ENCODE data around the gene ITPKB. TPM values are rescaled to one million over a fixed set of nuclear protein-coding genes. Genes with fewer than 3 reads are reported as not detected.
"Not testable (repeated sequence)": the region's sequence is repeated elsewhere in the genome, so short reads cannot be mapped to it uniquely, and the experiment has no call there.

ITPKB gene
- total RNA-seq, 2 experiments from 2014 or later = 43.6 to 44.4 TPM

DNA sequence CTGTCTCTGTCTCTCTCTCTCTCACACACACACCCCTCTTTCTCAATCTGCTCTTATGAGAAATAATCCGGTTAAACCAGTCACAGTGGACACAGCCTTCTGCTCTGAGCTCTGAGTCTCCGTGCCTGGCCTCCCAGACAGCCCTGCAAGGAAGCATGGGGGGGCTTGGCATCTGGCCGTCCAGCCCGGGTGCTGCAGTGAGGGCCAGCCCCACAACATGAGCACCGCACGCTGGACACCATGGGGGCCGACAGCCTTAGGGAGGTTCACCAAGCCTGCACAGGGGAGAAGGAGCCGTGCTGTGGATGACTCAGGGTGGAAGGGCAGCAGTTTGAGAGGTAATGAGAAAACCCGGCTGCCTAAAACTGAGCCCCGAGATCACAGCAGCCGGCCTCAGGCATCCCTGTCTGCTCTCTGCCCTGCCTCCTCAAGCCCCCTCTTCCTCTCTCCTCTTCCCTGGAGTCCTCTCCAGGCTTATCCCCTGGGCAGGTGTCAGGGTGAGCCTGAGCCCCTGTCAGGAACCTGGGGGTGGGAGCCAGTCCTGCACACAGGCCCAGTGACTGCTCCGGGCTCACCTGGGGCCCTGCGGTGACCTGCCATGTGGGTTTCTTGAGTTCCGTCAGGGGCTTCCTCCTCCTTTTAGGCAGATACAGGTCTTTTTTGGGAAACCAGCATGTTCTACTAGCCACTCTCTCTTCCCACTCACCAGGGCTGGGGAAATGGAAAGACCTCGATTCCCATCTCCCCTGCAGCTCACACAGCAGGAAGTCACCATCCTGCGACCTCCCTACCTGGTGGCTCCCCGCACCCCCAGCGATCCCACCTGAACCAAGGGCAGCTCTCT, 92.8 kb downstream of the ITPKB start:
- Mint-ChIP-seq H3K9me3 (no peaks in the 10 kb centered on the region), H3K4me1 (peaks cover 45% of the 10 kb centered on the region), H3K27me3 (no peaks in the 10 kb centered on the region), H3K27ac (no peak overlapping the region), H3K4me3 (no peak overlapping the region), H3K36me3 (ENCODE audit: low read depth) (peaks cover 42% of the 10 kb centered on the region)
- no peak for DNase-seq
- CTCF ChIA-PET = no interaction called here
- POLR2A ChIA-PET = no interaction called here

DNA sequence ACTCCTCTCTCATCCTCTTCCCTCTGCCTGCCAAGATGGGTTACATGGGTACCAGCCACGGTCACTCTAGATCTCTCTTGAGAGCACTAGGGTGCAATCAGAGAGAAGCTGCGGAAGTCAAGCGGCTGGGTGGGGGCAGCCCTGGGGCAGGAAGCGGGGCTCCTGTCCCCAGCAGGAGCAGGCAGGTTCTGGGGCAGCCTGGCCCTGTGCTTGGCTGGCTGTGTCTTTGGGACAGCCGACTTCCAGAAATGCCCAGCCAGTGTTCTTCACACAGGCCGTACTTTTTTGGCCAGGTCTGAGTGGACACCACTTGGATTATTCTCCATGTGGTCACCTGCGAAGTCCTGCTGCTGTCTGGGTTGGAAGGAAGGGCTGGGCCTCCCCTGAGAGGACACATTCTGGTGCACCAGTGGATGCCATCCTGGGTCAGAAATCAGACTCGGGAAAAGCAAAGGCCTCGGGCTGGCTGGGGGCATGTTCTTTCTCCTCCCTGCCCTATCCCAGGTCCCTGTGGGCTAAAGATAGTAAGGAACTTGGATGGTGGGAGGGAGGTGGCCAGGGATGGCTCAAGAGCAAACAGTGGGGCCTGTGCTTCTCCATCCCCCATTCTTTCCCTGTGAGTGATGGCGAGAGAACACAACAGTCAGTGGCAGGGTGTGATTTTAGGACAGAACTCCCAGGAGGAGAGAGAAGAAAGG, 93.7 kb downstream of the ITPKB start:
- POLR2A ChIA-PET = interaction anchor here (0.7 kb wide), 1 partner anchor 10 kb away, joined by 3 read pairs; no protein-coding TSS in a partner anchor
- Mint-ChIP-seq H3K36me3 (ENCODE audit: low read depth) (peaks cover 43% of the 10 kb centered on the region), H3K4me3 (no peak overlapping the region), H3K9me3 (no peaks in the 10 kb centered on the region), H3K4me1 (peaks cover 45% of the 10 kb centered on the region), H3K27me3 (no peaks in the 10 kb centered on the region), H3K27ac (peak overlapping the region; percentile 52)
- no peak for DNase-seq
- CTCF ChIA-PET = no interaction called here

- H3K4me1 Mint-ChIP-seq = peaks cover 44% of the 10 kb centered on the region
- POLR2A ChIA-PET = interaction anchor here (0.7 to 2.3 kb wide), 4 partner anchors 9 to 39 kb away, joined by 3 to 11 read pairs (median 4); no protein-coding TSS in a partner anchor
- H3K4me3 Mint-ChIP-seq = no peak overlapping the region
Measured at GRCh38 chr1:226644541-226645176, 94.4 kb downstream of the ITPKB start.

DNA sequence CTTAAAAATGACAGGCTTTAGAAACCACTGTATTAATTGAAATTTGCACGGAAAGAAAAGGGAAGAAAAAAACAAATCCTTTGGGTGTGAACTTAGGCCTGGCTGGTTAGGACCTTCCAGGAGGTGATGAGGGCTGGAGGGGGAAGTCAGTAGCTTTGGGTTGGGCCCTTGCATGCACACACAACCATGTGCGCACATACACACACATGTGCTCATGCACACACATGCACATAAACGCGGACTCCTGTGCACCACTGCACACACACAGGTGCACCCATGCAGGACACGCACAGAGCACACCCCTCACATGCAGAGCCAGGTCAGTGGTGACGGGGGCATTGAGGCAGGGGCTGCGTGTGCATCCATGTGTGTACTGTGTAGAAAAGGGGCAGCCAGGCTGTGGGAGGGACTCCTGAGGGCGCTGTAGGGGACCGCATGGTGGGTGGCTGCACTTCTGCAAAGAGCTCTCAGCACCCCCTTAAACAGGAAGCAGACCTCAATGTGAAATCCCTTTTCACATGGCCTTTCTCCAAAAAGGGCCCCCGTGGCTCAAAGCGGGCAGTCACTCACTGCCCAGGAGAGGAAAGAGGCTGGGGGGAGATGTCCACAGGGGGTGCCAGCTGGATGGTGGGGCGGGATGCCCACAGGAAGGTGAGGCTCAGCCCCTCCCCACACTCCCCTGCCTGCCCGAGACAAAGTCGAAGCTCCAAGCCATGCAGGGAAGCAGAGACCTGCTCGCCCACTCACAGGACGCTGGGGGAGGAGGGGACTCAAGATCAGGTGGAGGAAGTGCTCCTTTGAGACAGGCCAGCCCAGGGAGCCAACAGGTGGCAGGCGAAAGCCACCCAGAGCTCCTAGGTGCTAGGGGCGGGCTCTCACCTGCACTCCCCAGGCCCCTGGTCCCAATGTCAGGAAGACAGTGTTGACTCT, 95.2 kb downstream of the ITPKB start:
- H3K4me1 Mint-ChIP-seq = peaks cover 39% of the 10 kb centered on the region
- no peak overlapping the region for H3K4me3 Mint-ChIP-seq
- H3K36me3 Mint-ChIP-seq (ENCODE audit: low read depth) = peaks cover 50% of the 10 kb centered on the region
- peak overlapping the region; percentile 78 for H3K27ac Mint-ChIP-seq
- no peaks in the 10 kb centered on the region for H3K27me3 Mint-ChIP-seq
- CTCF ChIA-PET = interaction anchor here (0.9 to 3.3 kb wide), 6 partner anchors 9 to 183 kb away, joined by 3 to 8 read pairs (median 6); no protein-coding TSS in a partner anchor
- H3K9me3 Mint-ChIP-seq = no peaks in the 10 kb centered on the region
- no peak for DNase-seq
- POLR2A ChIA-PET = interaction anchor here (1.0 to 2.8 kb wide), 5 partner anchors 10 to 95 kb away, joined by 3 to 12 read pairs (median 4); partner anchors contain the start of gene ITPKB

More at GRCh38 chr1:226644541-226645176, 94.4 kb downstream of the ITPKB start:
- H3K36me3 Mint-ChIP-seq (ENCODE audit: low read depth) = peaks cover 48% of the 10 kb centered on the region
- no peak for DNase-seq
- no peaks in the 10 kb centered on the region for H3K27me3 Mint-ChIP-seq
- H3K27ac Mint-ChIP-seq = peak overlapping the region; percentile 78
- CTCF ChIA-PET = interaction anchor here (0.9 to 3.3 kb wide), 5 partner anchors 9 to 182 kb away, joined by 3 to 8 read pairs (median 6); no protein-coding TSS in a partner anchor
- H3K9me3 Mint-ChIP-seq = no peaks in the 10 kb centered on the region

GRCh38 chr1:226643177-226643576, 95.9 kb downstream of the ITPKB start:
- Mint-ChIP-seq H3K9me3 (no peaks in the 10 kb centered on the region), H3K27ac (peak overlapping the region; percentile 78), H3K4me3 (no peak overlapping the region), H3K36me3 (ENCODE audit: low read depth) (peaks cover 49% of the 10 kb centered on the region), H3K4me1 (peaks cover 38% of the 10 kb centered on the region), H3K27me3 (no peaks in the 10 kb centered on the region)
- POLR2A ChIA-PET = interaction anchor here (1.0 to 2.8 kb wide), 5 partner anchors 10 to 96 kb away, joined by 3 to 12 read pairs (median 4); partner anchors contain the start of gene ITPKB
- DNase-seq = peak; percentile 59
- CTCF ChIA-PET = interaction anchor here (1.3 to 3.3 kb wide), 4 partner anchors 8 to 183 kb away, joined by 3 to 8 read pairs (median 6); no protein-coding TSS in a partner anchor

- peaks cover 37% of the 10 kb centered on the region for H3K4me1 Mint-ChIP-seq
- CTCF ChIA-PET = interaction anchor here (1.8 to 3.3 kb wide), 3 partner anchors 7 to 184 kb away, joined by 5 to 8 read pairs (median 6); no protein-coding TSS in a partner anchor
- DNase-seq = no peak
- POLR2A ChIA-PET = interaction anchor here (0.6 to 2.8 kb wide), 6 partner anchors 11 to 94 kb away, joined by 3 to 12 read pairs (median 4); no protein-coding TSS in a partner anchor
- no peaks in the 10 kb centered on the region for H3K9me3 Mint-ChIP-seq
- H3K27me3 Mint-ChIP-seq = no peaks in the 10 kb centered on the region
- peaks cover 45% of the 10 kb centered on the region for H3K36me3 Mint-ChIP-seq (ENCODE audit: low read depth)
- no peak overlapping the region for H3K27ac Mint-ChIP-seq
- no peak overlapping the region for H3K4me3 Mint-ChIP-seq
Measured at GRCh38 chr1:226642421-226642820, 96.7 kb downstream of the ITPKB start.

DNA sequence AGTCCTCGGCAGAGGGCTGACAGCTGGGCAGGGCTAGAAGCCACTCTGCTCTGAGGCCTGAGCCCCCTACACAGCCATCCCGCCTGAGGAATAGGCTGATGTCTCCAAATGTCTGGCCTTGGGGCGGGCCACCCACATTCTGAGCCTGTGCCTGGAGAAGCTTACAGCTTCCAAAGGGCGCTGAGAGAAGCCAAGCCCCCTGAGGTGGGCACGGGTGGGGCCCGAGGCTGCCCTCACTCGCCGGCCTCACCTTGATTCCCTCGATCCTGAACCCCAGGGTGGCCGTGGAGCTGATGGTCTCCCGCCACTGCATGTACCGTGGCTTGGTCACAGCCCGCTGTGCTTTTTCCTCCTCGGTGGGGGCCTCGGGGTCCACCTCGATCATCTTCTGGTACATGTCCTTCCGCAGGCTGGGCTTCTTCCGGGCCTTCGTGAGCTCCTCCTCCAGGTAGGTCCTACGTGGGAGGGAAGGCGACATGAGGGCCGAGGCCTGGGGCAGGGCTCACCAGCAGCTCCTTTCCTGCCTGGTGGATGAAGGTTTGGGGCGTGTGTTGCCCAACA, 97.3 kb downstream of the ITPKB start:
- Mint-ChIP-seq H3K4me1 (peaks cover 39% of the 10 kb centered on the region), H3K27me3 (no peaks in the 10 kb centered on the region), H3K27ac (no peak overlapping the region), H3K4me3 (no peak overlapping the region), H3K36me3 (ENCODE audit: low read depth) (peaks cover 49% of the 10 kb centered on the region), H3K9me3 (no peaks in the 10 kb centered on the region)
- ChIA-PET POLR2A (interaction anchor here (0.6 to 2.8 kb wide), 7 partner anchors 12 to 95 kb away, joined by 3 to 12 read pairs (median 3); no protein-coding TSS in a partner anchor), CTCF (interaction anchor here (1.0 to 3.3 kb wide), 3 partner anchors 8 to 187 kb away, joined by 3 to 8 read pairs (median 6); no protein-coding TSS in a partner anchor)
- no peak for DNase-seq

- no peaks in the 10 kb centered on the region for H3K9me3 Mint-ChIP-seq
- peaks cover 44% of the 10 kb centered on the region for H3K4me1 Mint-ChIP-seq
- ChIA-PET CTCF (interaction anchor here (0.9 to 2.0 kb wide), 4 partner anchors 9 to 188 kb away, joined by 3 to 6 read pairs (median 3); no protein-coding TSS in a partner anchor), POLR2A (interaction anchor here (1.4 to 2.8 kb wide), 4 partner anchors 14 to 47 kb away, joined by 3 to 12 read pairs (median 4); no protein-coding TSS in a partner anchor)
- H3K27ac Mint-ChIP-seq = no peak overlapping the region
- H3K36me3 Mint-ChIP-seq (ENCODE audit: low read depth) = peaks cover 47% of the 10 kb centered on the region
- H3K4me3 Mint-ChIP-seq = no peak overlapping the region
- H3K27me3 Mint-ChIP-seq = no peaks in the 10 kb centered on the region
- no peak for DNase-seq
Measured at GRCh38 chr1:226640321-226641136, 98.6 kb downstream of the ITPKB start.

GRCh38 chr1:226639631-226640061, 99.4 kb downstream of the ITPKB start:
- no peak overlapping the region for H3K4me3 Mint-ChIP-seq
- H3K36me3 Mint-ChIP-seq (ENCODE audit: low read depth) = peaks cover 53% of the 10 kb centered on the region
- H3K4me1 Mint-ChIP-seq = peaks cover 44% of the 10 kb centered on the region
- H3K27ac Mint-ChIP-seq = no peak overlapping the region
- no peaks in the 10 kb centered on the region for H3K9me3 Mint-ChIP-seq
- no peak for DNase-seq
- no peaks in the 10 kb centered on the region for H3K27me3 Mint-ChIP-seq
- CTCF ChIA-PET = interaction anchor here (1.4 kb wide), 1 partner anchor 10 kb away, joined by 3 read pairs; no protein-coding TSS in a partner anchor
- POLR2A ChIA-PET = interaction anchor here (2.1 kb wide), 1 partner anchor 48 kb away, joined by 5 read pairs; no protein-coding TSS in a partner anchor

DNA sequence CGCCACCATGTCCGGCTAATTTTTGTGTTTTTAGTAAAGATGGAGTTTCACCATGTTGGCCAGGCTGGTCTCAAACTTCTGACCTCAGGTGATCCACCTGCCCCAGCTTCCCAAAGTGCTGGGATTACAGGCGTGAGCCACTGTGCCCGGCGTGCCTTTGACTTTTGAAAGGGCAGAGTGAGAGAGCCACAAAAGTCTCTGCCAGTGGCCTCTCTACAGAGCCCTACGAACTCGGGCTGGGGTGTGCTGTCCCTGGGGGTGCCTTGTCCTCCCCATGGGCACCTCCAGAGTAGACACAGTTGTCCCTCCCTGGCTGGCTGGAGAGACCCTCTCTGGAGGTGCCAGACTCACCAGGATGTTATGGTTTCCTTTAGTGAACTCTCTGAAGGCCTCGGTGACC, 99.9 kb downstream of the ITPKB start:
- DNase-seq, H3K27me3 Mint-ChIP-seq, H3K27ac Mint-ChIP-seq, H3K9me3 Mint-ChIP-seq, H3K4me3 Mint-ChIP-seq, POLR2A ChIA-PET: not testable (repeated sequence)
- CTCF ChIA-PET = interaction anchor here (0.7 to 1.4 kb wide), 3 partner anchors 10 to 188 kb away, joined by 3 to 8 read pairs (median 3); no protein-coding TSS in a partner anchor
- Mint-ChIP-seq H3K36me3 (ENCODE audit: low read depth) (peaks cover 54% of the 10 kb centered on the region), H3K4me1 (peaks cover 44% of the 10 kb centered on the region)
